ENCODE measurements around the gene TBCD.

The TBCD gene

GRCh38 chr17:82751571-82752370 lies at the start of gene TBCD:
TBCD (plus strand) TSS chr17:82752065; CDS start chr17:82752194, 129 bp downstream.
- H3K27me3 ChIP-seq (ENCODE audit: low read length): no peaks in the 10 kb centered on the region
- H3K9me2 ChIP-seq (replicated peaks; ENCODE audit: insufficient read depth, low read length): no peaks in the 10 kb centered on the region
- H3K4me3 ChIP-seq (ENCODE audit: insufficient read depth, low read length, poor library complexity, severe bottlenecking): peak within 1 kb of the TSS; percentile 93
- H3K79me2 ChIP-seq (ENCODE audit: insufficient read depth, low read length): peaks cover 40% of the 10 kb centered on the region
- H3K27ac ChIP-seq (ENCODE audit: low read depth, low read length): peak within 1 kb of the TSS; percentile 71
- TF ChIP-seq EZH2phosphoT487 (conservative IDR thresholded peaks at IDR 0.05; ENCODE audit: low read length) (no peak), CTCF (IDR thresholded peaks at IDR 0.05; ENCODE audit: insufficient read depth, low read length, poor library complexity, severe bottlenecking) (no peak)
- H3F3A ChIP-seq (ENCODE audit: insufficient read depth): 0 out of 2 replicates have a peak, but pooled peaks cover 4% of the 10 kb centered on the region
- H3K4me2 ChIP-seq (ENCODE audit: low read depth, low read length, poor library complexity, severe bottlenecking): peak within 1 kb of the TSS; percentile 66
- no peaks in the 10 kb centered on the region for H3K9me3 ChIP-seq (ENCODE audit: insufficient read depth, low read length)
- peak within 1 kb of the TSS; percentile 55 for H2AFZ ChIP-seq (ENCODE audit: low read depth, low read length, severe bottlenecking)
- H3K9ac ChIP-seq (ENCODE audit: low read length): peak within 1 kb of the TSS; percentile 76
- no peaks in the 10 kb centered on the region for H3K36me3 ChIP-seq (ENCODE audit: low read length)
- H4K20me1 ChIP-seq (ENCODE audit: low read depth, low read length): no peaks in the 10 kb centered on the region

GRCh38 chr17:82702231-82702927 lies 49.5 kb upstream of the TBCD start:
- no peak for TF ChIP-seq EZH2phosphoT487 (conservative IDR thresholded peaks at IDR 0.05; ENCODE audit: low read length)
- TF ChIP-seq CTCF (IDR thresholded peaks at IDR 0.05; ENCODE audit: insufficient read depth, low read length, poor library complexity, severe bottlenecking): no peak
- Histone ChIP-seq H3K9me2 (replicated peaks; ENCODE audit: insufficient read depth, low read length) (no peaks in the 10 kb centered on the region), H3K4me2 (ENCODE audit: low read depth, low read length, poor library complexity, severe bottlenecking) (no peak overlapping the region), H3F3A (ENCODE audit: insufficient read depth) (no peaks in the 10 kb centered on the region), H2AFZ (ENCODE audit: low read depth, low read length, severe bottlenecking) (no peak overlapping the region), H3K4me3 (ENCODE audit: insufficient read depth, low read length, poor library complexity, severe bottlenecking) (no peak overlapping the region), H3K36me3 (ENCODE audit: low read length) (no peaks in the 10 kb centered on the region), H3K9ac (ENCODE audit: low read length) (no peak overlapping the region), H3K9me3 (ENCODE audit: insufficient read depth, low read length) (no peaks in the 10 kb centered on the region), H3K79me2 (ENCODE audit: insufficient read depth, low read length) (no peaks in the 10 kb centered on the region), H3K27ac (ENCODE audit: low read depth, low read length) (no peak overlapping the region), H3K27me3 (ENCODE audit: low read length) (no peaks in the 10 kb centered on the region), H4K20me1 (ENCODE audit: low read depth, low read length) (no peaks in the 10 kb centered on the region)

- no peaks in the 10 kb centered on the region for H3K79me2 ChIP-seq (ENCODE audit: insufficient read depth, low read length)
- H3K36me3 ChIP-seq (ENCODE audit: low read length): no peaks in the 10 kb centered on the region
- no peak overlapping the region for H2AFZ ChIP-seq (ENCODE audit: low read depth, low read length, severe bottlenecking)
- H4K20me1 ChIP-seq (ENCODE audit: low read depth, low read length): no peaks in the 10 kb centered on the region
- H3K27me3 ChIP-seq (ENCODE audit: low read length): no peaks in the 10 kb centered on the region
- no peaks in the 10 kb centered on the region for H3K9me2 ChIP-seq (replicated peaks; ENCODE audit: insufficient read depth, low read length)
- H3K27ac ChIP-seq (ENCODE audit: low read depth, low read length): no peak overlapping the region
- H3K4me3 ChIP-seq (ENCODE audit: insufficient read depth, low read length, poor library complexity, severe bottlenecking): no peak overlapping the region
- no peaks in the 10 kb centered on the region for H3F3A ChIP-seq (ENCODE audit: insufficient read depth)
- no peaks in the 10 kb centered on the region for H3K9me3 ChIP-seq (ENCODE audit: insufficient read depth, low read length)
- no peak overlapping the region for H3K9ac ChIP-seq (ENCODE audit: low read length)
- TF ChIP-seq CTCF (IDR thresholded peaks at IDR 0.05; ENCODE audit: insufficient read depth, low read length, poor library complexity, severe bottlenecking) (no peak), EZH2phosphoT487 (conservative IDR thresholded peaks at IDR 0.05; ENCODE audit: low read length) (no peak)
- no peak overlapping the region for H3K4me2 ChIP-seq (ENCODE audit: low read depth, low read length, poor library complexity, severe bottlenecking)
These were observed 48.7 kb upstream of the TBCD start for GRCh38 chr17:82703036-82703745.
